H7 (cell line): ENCODE measurements around the gene FUT6. TPM values are rescaled to one million over a fixed set of nuclear protein-coding genes. Genes with fewer than 3 reads are reported as not detected.
A peak's percentile ranks its signal among the peaks of the same experiment; 100 is the strongest.
"Not testable (repeated sequence)": the region's sequence is repeated elsewhere in the genome, so short reads cannot be mapped to it uniquely, and the experiment has no call there.

Experiments used
- DNase-seq: peaks from one replicate; pipeline ENCODE4 v3.0.0; 2012
- H3K27me3 ChIP-seq: 2 replicates; pipeline ENCODE4 v1.6.0; 2011; ENCODE audit warnings: mild to moderate bottlenecking, low read length; ENCODE audit not compliant: control insufficient read depth, insufficient read depth
- H3K36me3 ChIP-seq: replicated peaks from 2 replicates; pipeline ENCODE4 v1.5.1; 2011; ENCODE audit warnings: low read length; ENCODE audit not compliant: control insufficient read depth, insufficient read depth
- H3K4me3 ChIP-seq: 2 replicates; pipeline ENCODE4 v1.5.1; 2011; ENCODE audit warnings: low read depth, mild to moderate bottlenecking, control low read depth, low read length, moderate library complexity; ENCODE audit not compliant: insufficient read depth
- total RNA-seq: library from RNA; depleted of rRNA; stranded (reverse); fragments of >200 nt; shearing (Covaris generic); gene quantifications from 2 replicates; pipeline ENCODE4 v1.2.3, GENCODE V29; 2014

The FUT6 gene
- total RNA-seq, 1 experiment from 2014 or later: not detected

DNA sequence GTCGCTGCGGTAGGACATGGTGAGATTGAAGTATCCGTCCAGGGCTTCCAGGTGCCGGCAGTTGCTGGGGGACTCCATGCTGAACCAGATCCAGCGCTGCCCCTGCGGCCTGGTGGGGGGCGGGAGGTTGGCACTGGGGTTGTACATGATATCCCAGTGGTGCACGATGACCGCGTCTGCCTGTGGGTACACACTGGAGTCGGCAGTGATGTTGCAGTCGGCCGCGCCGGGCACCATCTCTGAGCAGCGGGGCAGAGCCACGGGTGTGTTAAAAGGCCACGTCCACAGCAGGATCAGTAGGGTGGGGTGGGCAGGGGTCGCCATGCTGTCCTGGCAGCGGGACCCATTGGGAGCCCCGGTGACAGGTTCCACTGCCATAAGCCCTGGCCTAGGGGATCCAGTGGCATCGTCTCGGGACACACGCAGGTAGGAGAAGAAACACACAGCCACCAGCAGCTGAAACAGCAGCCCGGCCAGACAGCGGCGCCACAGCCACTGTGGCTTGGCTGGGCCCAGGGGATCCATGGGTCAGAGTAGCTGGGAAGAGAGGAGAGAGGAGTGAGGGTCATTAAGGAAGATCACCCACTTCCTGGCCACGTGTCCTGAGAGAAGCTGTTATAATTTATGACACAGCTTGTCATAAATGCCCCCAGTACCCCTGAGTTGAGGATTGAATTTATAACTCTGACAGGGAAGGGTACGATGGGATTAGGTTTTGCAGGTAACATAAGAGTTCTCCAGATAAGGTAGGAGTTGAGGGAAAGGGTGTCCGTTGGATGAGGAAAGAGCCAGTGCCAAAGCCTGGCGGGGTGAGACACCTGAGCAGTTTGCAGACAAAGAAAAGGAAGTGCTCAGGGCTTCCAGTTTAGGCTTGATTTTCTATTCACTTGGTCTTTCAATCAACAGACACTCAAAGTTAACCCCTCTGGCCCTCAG lies 28.0 kb upstream of the FUT6 start:
- H3K36me3 ChIP-seq: no peaks in the 10 kb centered on the region
- no peak overlapping the region for H3K4me3 ChIP-seq
- DNase-seq: peak; percentile 45
- H3K27me3 ChIP-seq: no peaks in the 10 kb centered on the region

DNA sequence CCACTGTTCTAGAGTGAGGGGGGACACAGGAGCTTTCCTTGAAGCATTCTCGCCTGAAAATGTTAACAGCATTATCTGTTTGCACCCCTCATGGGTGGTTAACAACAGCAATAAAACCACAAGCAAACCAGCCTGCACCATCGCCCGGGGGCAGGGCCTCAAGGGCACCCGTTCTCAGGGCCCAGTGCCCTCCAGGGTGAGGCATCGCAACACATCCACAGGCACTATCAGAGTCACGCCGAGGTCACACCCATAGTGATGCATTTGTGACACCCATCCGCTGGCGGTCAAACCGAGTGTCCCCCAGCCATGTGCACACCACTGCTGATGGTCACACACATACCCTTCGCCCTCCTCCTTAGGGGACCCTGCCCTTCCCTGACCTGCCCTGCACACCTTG lies 26.3 kb upstream of the FUT6 start:
- Histone ChIP-seq H3K4me3 (no peak overlapping the region), H3K36me3 (no peaks in the 10 kb centered on the region), H3K27me3 (no peaks in the 10 kb centered on the region)
- DNase-seq: peak; percentile 37

GRCh38 chr19:5864725-5865486 lies 25.4 kb upstream of the FUT6 start:
- no peaks in the 10 kb centered on the region for H3K27me3 ChIP-seq
- peak; percentile 69 for DNase-seq
- H3K36me3 ChIP-seq: no peaks in the 10 kb centered on the region
- H3K4me3 ChIP-seq: no peak overlapping the region

DNA sequence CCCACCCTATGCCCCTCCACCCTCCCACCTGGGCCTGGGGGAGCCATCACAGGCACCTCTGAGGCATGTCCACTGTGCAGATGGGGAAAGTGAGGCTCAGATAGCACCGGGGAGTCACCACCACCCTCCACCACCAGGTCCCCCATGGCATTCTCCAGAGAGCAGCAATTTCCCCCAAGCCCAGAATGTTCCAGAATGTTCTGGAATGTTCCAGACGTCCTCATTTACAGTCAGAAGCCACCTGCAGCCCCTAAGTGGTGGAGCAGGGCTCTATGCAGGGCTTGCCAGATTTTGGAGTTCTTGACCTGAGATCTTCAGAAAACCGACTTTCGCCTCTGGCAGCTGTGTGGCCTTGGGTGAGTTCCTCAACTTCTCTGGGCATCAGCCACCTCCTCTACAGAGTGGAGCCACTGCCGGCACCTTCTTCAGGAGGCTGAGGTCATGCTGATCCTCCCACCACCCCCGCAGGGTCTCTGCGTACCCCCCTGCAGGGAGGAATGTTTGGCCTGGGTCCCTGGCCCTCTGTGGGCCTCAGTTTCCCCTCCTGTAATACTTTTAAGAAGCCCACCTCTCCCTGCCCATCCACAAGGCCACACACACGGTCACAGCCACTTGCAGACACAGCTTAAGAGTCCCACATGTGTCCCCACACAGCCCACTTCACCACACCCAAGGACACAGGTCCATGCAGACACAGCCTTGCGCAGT lies 24.7 kb upstream of the FUT6 start:
- Histone ChIP-seq H3K4me3 (no peak overlapping the region), H3K27me3 (no peaks in the 10 kb centered on the region), H3K36me3 (no peaks in the 10 kb centered on the region)
- DNase-seq: no peak

DNA sequence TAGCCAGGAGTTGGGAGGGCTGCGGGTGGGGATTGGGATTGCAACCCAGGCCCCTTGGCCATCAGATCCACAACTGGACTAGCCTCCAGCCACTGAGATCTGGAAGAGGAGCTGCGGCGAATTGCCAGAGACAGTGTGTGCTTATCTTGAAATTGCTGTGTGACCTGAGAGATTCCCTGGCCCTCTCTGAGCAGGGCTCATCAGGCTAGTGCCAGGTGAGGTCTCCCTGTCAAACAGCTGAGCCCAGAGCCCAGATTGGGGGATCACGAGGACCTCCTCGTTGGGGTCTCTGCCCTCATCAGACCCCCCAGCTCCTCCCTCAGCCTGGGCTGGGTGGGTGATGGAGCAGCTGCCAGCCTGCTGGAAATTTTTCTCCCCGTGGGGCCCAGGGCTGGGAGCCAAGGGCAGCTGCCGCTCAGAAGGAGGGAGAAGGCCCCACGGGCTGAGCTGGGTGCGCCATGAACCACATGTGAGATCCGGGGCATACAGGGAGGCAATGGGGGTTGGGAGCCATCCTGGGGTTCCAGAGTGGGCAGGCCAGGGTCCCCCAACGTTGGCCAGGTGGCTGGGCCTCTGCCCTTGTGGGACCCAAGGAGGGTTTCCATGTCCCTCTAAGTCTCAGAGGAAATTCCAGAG lies 23.6 kb upstream of the FUT6 start:
- peak; percentile 30 for DNase-seq
- Histone ChIP-seq H3K27me3 (no peaks in the 10 kb centered on the region), H3K4me3 (no peak overlapping the region), H3K36me3 (no peaks in the 10 kb centered on the region)

- no peak for DNase-seq
- H3K36me3 ChIP-seq: no peaks in the 10 kb centered on the region
- no peaks in the 10 kb centered on the region for H3K27me3 ChIP-seq
- no peak overlapping the region for H3K4me3 ChIP-seq
Observed at GRCh38 chr19:5857203-5858081, 17.9 kb upstream of the FUT6 start.

DNA sequence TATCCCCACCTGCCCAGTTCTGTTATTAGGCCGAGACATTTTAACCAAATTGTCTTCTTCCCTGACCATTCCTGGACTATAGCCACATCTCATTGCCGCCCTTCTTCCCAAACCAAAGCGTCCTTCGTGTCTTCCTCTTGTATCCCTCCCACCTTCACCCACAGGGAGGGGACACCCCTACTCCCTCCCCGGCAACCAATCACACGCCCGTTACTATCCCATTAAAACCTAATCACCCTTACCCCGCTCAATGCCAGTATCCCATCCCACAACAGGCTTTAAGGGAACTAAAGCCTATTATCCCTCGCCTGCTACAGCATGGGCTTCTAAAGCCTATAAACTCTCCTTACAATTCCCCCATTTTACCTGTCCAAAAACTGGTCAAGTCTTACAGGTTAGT lies 15.6 kb upstream of the FUT6 start:
- not testable (repeated sequence) for H3K36me3 ChIP-seq, H3K4me3 ChIP-seq, DNase-seq, H3K27me3 ChIP-seq

DNA sequence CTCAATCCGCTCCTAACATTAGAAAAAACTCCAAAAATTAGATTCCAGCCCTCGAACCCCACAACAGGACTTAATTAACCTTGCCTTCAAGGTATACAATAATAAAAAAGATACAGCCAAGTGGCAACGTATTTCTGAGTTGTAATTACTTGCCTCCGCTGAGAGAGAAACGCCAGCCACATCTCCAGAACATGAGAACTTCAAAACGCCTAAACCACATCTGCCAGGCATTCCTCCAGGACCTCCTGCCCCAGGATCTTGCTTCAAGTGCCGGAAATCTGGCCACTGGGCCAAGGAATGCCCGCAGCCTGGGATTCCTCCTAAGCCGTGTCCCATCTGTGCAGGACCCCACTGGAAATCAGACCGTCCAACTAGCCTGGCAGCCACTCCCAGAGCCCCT lies 14.6 kb upstream of the FUT6 start:
- H3K4me3 ChIP-seq, H3K27me3 ChIP-seq, H3K36me3 ChIP-seq, DNase-seq: not testable (repeated sequence)

GRCh38 chr19:5851302-5851701 lies 11.8 kb upstream of the FUT6 start, which contains the start of gene FUT3:
FUT3 (minus strand) TSS chr19:5851449.
- H3K36me3 ChIP-seq: no peaks in the 10 kb centered on the region
- no peak for DNase-seq
- no peak within 1 kb of the TSS for H3K4me3 ChIP-seq
- H3K27me3 ChIP-seq: no peaks in the 10 kb centered on the region

GRCh38 chr19:5850743-5851293 lies 11.3 kb upstream of the FUT6 start:
- H3K36me3 ChIP-seq: no peaks in the 10 kb centered on the region
- no peak overlapping the region for H3K4me3 ChIP-seq
- H3K27me3 ChIP-seq: no peaks in the 10 kb centered on the region
- DNase-seq: no peak

GRCh38 chr19:5850189-5850588 lies 10.7 kb upstream of the FUT6 start:
- Histone ChIP-seq H3K4me3 (no peak overlapping the region), H3K36me3 (no peaks in the 10 kb centered on the region), H3K27me3 (no peaks in the 10 kb centered on the region)
- DNase-seq: no peak

DNA sequence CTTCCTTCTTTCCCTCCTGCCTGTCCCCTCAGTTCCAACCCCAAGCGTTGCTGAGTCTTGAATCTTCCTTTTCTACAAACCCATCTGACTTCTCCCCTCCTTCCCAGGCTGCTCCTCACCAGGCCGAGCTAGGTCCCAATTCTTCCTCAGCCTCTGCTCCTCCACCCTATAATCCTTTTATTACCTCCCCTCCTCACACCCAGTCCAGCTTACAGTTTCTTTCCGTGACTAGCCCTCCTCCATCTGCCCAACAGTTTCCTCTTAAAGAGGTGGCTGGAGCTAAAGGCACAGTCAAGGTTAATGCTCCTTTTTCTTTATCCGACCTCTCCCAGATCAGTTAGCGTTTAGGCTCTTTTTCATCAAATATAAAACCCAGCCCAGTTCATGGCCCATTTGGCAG lies 9.1 kb upstream of the FUT6 start:
- H3K27me3 ChIP-seq, H3K4me3 ChIP-seq, DNase-seq, H3K36me3 ChIP-seq: not testable (repeated sequence)

GRCh38 chr19:5847846-5848245 lies 8.3 kb upstream of the FUT6 start:
- not testable (repeated sequence) for H3K36me3 ChIP-seq, DNase-seq, H3K27me3 ChIP-seq, H3K4me3 ChIP-seq
